SK-N-SH (cell line): ENCODE results near the gene FAM222A. TPM values are rescaled to one million over a fixed set of nuclear protein-coding genes. Genes with fewer than 3 reads are reported as not detected.
A peak's percentile ranks its signal among the peaks of the same experiment; 100 is the strongest.

ENCODE experiments used
- CTCF ChIA-PET: fragments of 300-600, 350-600 bp; formaldehyde crosslinking; extraction: SDS; loops from one replicate; lab custom pipeline; 2021; lab: Yijun Ruan, JAX
- POLR2A ChIA-PET: fragments of 350-600 bp; sonication (Branson Sonifier 250); formaldehyde crosslinking; extraction: SDS; loops from one replicate; lab custom pipeline; 2020; ENCODE audit warnings: antibody characterized with exemption, inconsistent platforms; lab: Yijun Ruan, JAX
- DNase-seq: peaks from one replicate; pipeline ENCODE4 v3.0.0; 2012
- H2AFZ ChIP-seq: fragments of 200-600 bp; sonication (generic); 2 replicates; pipeline ENCODE4 v1.8.1; 2016; ENCODE audit warnings: antibody characterized with exemption, mild to moderate bottlenecking, low read depth
- H3F3A ChIP-seq: fragments of 200-600 bp; sonication (generic); replicated peaks from 2 replicates; pipeline ENCODE3; 2016; ENCODE audit warnings: antibody characterized with exemption, mild to moderate bottlenecking; ENCODE audit not compliant: insufficient read depth
- H3K27ac ChIP-seq, 2 experiments: fragments of 200-500 bp in 1 of 2; fragments of 200-600 bp in 1 of 2; sonication (Bioruptor generic) in 1 of 2; sonication (generic), shearing (Covaris generic) in 1 of 2; 2 replicates each; pipeline versions ENCODE4 v1.5.1 to v1.6.1; 2014 to 2016; ENCODE audit warnings: low read depth in 2 of 2, inconsistent platforms in 1 of 2, low read length in 1 of 2, mild to moderate bottlenecking in 1 of 2, mixed read lengths in 1 of 2
- H3K27me3 ChIP-seq: fragments of 200-600 bp; sonication (generic), shearing (Covaris generic); 2 replicates; pipeline ENCODE4 v1.6.1; 2016; ENCODE audit warnings: mixed run types; ENCODE audit not compliant: insufficient read depth
- H3K36me3 ChIP-seq, 2 experiments: fragments of 200-500 bp in 1 of 2; fragments of 200-600 bp in 1 of 2; sonication (Bioruptor generic) in 1 of 2; sonication (generic) in 1 of 2; replicated peaks in 1 of 2; 2 replicates each; pipeline versions ENCODE3 to v1.5.1; 2014 to 2016; ENCODE audit warnings: low read length in 1 of 2, mild to moderate bottlenecking in 1 of 2; ENCODE audit not compliant: insufficient read depth in 2 of 2, control insufficient read depth in 1 of 2
- H3K4me1 ChIP-seq, 2 experiments: fragments of 200-500 bp in 1 of 2; fragments of 200-600 bp in 1 of 2; sonication (Bioruptor generic) in 1 of 2; sonication (generic), shearing (Covaris generic) in 1 of 2; 2 replicates each; pipeline versions ENCODE4 v1.5.1 to v1.6.1; 2014 to 2016; ENCODE audit warnings: low read depth in 1 of 2, low read length in 1 of 2, mixed run types in 1 of 2; ENCODE audit not compliant: insufficient read depth in 2 of 2, control insufficient read depth in 1 of 2
- H3K4me2 ChIP-seq: fragments of 200-600 bp; sonication (generic), shearing (Covaris generic); 2 replicates; pipeline ENCODE4 v1.6.1; 2017; ENCODE audit warnings: mixed run types
- H3K4me3 ChIP-seq, 2 experiments: fragments of 200-500 bp in 1 of 2; fragments of 200-600 bp in 1 of 2; sonication (Bioruptor generic) in 1 of 2; sonication (generic), shearing (Covaris generic) in 1 of 2; 2 replicates each; pipeline versions ENCODE4 v1.5.1 to v1.8.1; 2014 to 2016; ENCODE audit warnings: low read depth in 2 of 2, inconsistent platforms in 1 of 2, low read length in 1 of 2, mild to moderate bottlenecking in 1 of 2, mixed read lengths in 1 of 2, moderate library complexity in 1 of 2
- H3K79me2 ChIP-seq: fragments of 200-600 bp; sonication (generic); 2 replicates; pipeline ENCODE4 v1.8.1; 2017; ENCODE audit warnings: mild to moderate bottlenecking; ENCODE audit not compliant: insufficient read depth
- H3K9ac ChIP-seq: fragments of 200-600 bp; sonication (generic); 2 replicates; pipeline ENCODE4 v1.6.1; 2017; ENCODE audit warnings: mixed run types
- H3K9me2 ChIP-seq: fragments of 200-600 bp; sonication (generic); 2 replicates; pipeline ENCODE4 v1.6.1; 2017; ENCODE audit warnings: mixed run types
- H3K9me3 ChIP-seq: fragments of 200-600 bp; sonication (generic); 2 replicates; pipeline ENCODE4 v1.6.1; 2017; ENCODE audit warnings: mixed run types, mild to moderate bottlenecking, moderate library complexity
- H4K20me1 ChIP-seq: fragments of 200-600 bp; sonication (generic); 2 replicates; pipeline ENCODE4 v1.6.1; 2017; ENCODE audit warnings: mild to moderate bottlenecking, mixed run types; ENCODE audit not compliant: insufficient read depth
- CTCF ChIP-seq: fragments of 200-600 bp; sonication (generic); IDR thresholded peaks from 2 replicates; pipeline ENCODE4 v1.6.1; 2017; ENCODE audit warnings: antibody characterized with exemption, mild to moderate bottlenecking, moderate library complexity
- ELF1 ChIP-seq: IDR thresholded peaks from 2 replicates; pipeline ENCODE4 v1.4.0; 2012
- EP300 ChIP-seq, 2 experiments: IDR thresholded peaks; 2 replicates each; pipeline versions ENCODE4 v1.4.0 to v1.6.1; 2012; ENCODE audit warnings: borderline replicate concordance in 1 of 2, low read depth in 1 of 2, low read length in 1 of 2
- EZH2phosphoT487 ChIP-seq: fragments of 200-600 bp; sonication (generic); IDR thresholded peaks from 2 replicates; pipeline ENCODE4 v1.6.1; 2017; ENCODE audit warnings: low read depth, mixed run types, mild to moderate bottlenecking, antibody characterized with exemption, moderate library complexity, borderline replicate concordance
- FOSL2 ChIP-seq: IDR thresholded peaks from 2 replicates; pipeline ENCODE4 v1.4.0; 2012; ENCODE audit warnings: low read depth, mild to moderate bottlenecking, moderate library complexity, borderline replicate concordance
- FOXM1 ChIP-seq: IDR thresholded peaks from 2 replicates; pipeline ENCODE4 v1.4.0; 2012; ENCODE audit warnings: low read depth, mild to moderate bottlenecking
- IRF3 ChIP-seq: fragments of 150-350 bp; IDR thresholded peaks from 2 replicates; pipeline ENCODE4 v1.6.1; 2016; ENCODE audit warnings: mild to moderate bottlenecking, low read depth, low read length
- MEF2A ChIP-seq: IDR thresholded peaks from 2 replicates; pipeline ENCODE4 v1.4.0; 2012; ENCODE audit warnings: low read depth, borderline replicate concordance
- MXI1 ChIP-seq: IDR thresholded peaks from 2 replicates; pipeline ENCODE4 v1.6.1; 2012; ENCODE audit warnings: mild to moderate bottlenecking, low read depth, low read length, improper control_type of control experiment
- NFIC ChIP-seq: IDR thresholded peaks from 2 replicates; pipeline ENCODE4 v1.4.0; 2012; ENCODE audit warnings: borderline replicate concordance
- POLR2AphosphoS5 ChIP-seq: IDR thresholded peaks from 2 replicates; pipeline ENCODE4 v1.6.1; 2012; ENCODE audit warnings: low read depth, low read length
- RAD21 ChIP-seq: IDR thresholded peaks from 2 replicates; pipeline ENCODE4 v1.6.1; 2012; ENCODE audit warnings: mild to moderate bottlenecking, low read length
- RCOR1 ChIP-seq: fragments of 150-350 bp; IDR thresholded peaks from 2 replicates; pipeline ENCODE4 v1.6.1; 2017; ENCODE audit warnings: antibody characterized with exemption, low read length
- REST ChIP-seq: IDR thresholded peaks from 2 replicates; pipeline ENCODE4 v1.6.1; 2012; ENCODE audit warnings: mild to moderate bottlenecking, low read depth, low read length, moderate library complexity
- RFX5 ChIP-seq: IDR thresholded peaks from 2 replicates; pipeline ENCODE4 v1.6.1; 2012; ENCODE audit warnings: mild to moderate bottlenecking, improper control_type of control experiment, low read length
- SIN3A ChIP-seq: IDR thresholded peaks from 2 replicates; pipeline ENCODE4 v1.6.1; 2012; ENCODE audit warnings: low read depth, mild to moderate bottlenecking, low read length, moderate library complexity, borderline replicate concordance
- TCF12 ChIP-seq: IDR thresholded peaks from 2 replicates; pipeline ENCODE4 v1.4.0; 2012
- USF2 ChIP-seq: fragments of 150-350 bp; IDR thresholded peaks from 2 replicates; pipeline ENCODE4 v1.6.1; 2017; ENCODE audit warnings: antibody characterized with exemption, low read length, low read depth, borderline replicate concordance
- WGBS: methylation state at CpG from one replicate; pipeline ENCODE4 v1.1.6; 2017; ENCODE audit warnings: low lambda C conversion rate; 5-methylcytosine and 5-hydroxymethylcytosine counted together
- polyA plus RNA-seq, 3 experiments: library from polyadenylated mRNA; depleted of rRNA; stranded (reverse); fragments of >200 nt; gene quantifications; 2 replicates each; pipeline ENCODE4 v1.2.3, GENCODE V29; 2012

FAM222A gene
- polyA plus RNA-seq, 1 of the 3 experiments (the other 2 are of a cell fraction): 1.6 TPM

GRCh38 chr12:109716512-109717389, 3.1 kb downstream of the FAM222A start:
- WGBS: 74% methylated on average over 19 of the region's 19 CpGs
- peak; percentile 27 for DNase-seq
- TF ChIP-seq MEF2A (no peak), IRF3 (no peak), EP300 (IDR thresholded peaks at IDR 0.05; ENCODE audit: borderline replicate concordance in 1 of 2, low read depth in 1 of 2, low read length in 1 of 2) (no peak), USF2 (no peak), MXI1 (no peak), RAD21 (no peak), POLR2AphosphoS5 (no peak), EZH2phosphoT487 (no peak), ELF1 (no peak), FOXM1 (no peak), REST (no peak), FOSL2 (no peak), TCF12 (no peak), SIN3A (no peak), RFX5 (no peak), CTCF (no peak), NFIC (no peak), RCOR1 (no peak)

More at GRCh38 chr12:109716512-109717389, 3.1 kb downstream of the FAM222A start:
- no peaks in the 10 kb centered on the region for H3K9me3 ChIP-seq
- H3F3A ChIP-seq: no peaks in the 10 kb centered on the region
- H3K9ac ChIP-seq: no peak overlapping the region
- no peaks in the 10 kb centered on the region for H3K79me2 ChIP-seq
- no peaks in the 10 kb centered on the region for H3K9me2 ChIP-seq
- H2AFZ ChIP-seq: no peak overlapping the region
- H3K27ac ChIP-seq: peak overlapping the region in 1 of 2 experiments; percentile 92; a peak in 2 of 4 replicates
- H3K4me1 ChIP-seq: peaks cover 0 to 64% of the 10 kb centered on the region in 2 experiments; a peak in 2 of 4 replicates
- H3K27me3 ChIP-seq: no peaks in the 10 kb centered on the region; the same call in none of the 2 replicates
- no peak overlapping the region for H3K4me2 ChIP-seq
- peak overlapping the region in 1 of 2 experiments; percentile 62; a peak in 2 of 4 replicates for H3K4me3 ChIP-seq
- peaks cover 8% of the 10 kb centered on the region; the same call in 1 of the 2 replicates for H4K20me1 ChIP-seq
- ChIA-PET CTCF (interaction anchor here (0.6 to 7.5 kb wide), 19 partner anchors 11 to 904 kb away, joined by 3 to 175 read pairs (median 4); partner anchors contain the start of genes MMAB and MVK), POLR2A (interaction anchor here (0.9 to 8.9 kb wide), 9 partner anchors 10 to 110 kb away, joined by 3 to 82 read pairs (median 7); no protein-coding TSS in a partner anchor)
- no peaks in the 10 kb centered on the region for H3K36me3 ChIP-seq
